Renal pelvis (tissue), 3 donors: Measurements from ENCODE around the gene PKP3. TPM values are rescaled to one million over a fixed set of nuclear protein-coding genes. Genes with fewer than 3 reads are reported as not detected.

ENCODE experiments used
- polyA plus RNA-seq, 3 donors: library from polyadenylated mRNA; unstranded; fragments of 120-200 nt; gene quantifications; one replicate each; pipeline ENCODE4 v1.2.1, GENCODE V29; 2013; ENCODE audit not compliant: insufficient read length in 3 of 3

Gene PKP3
- polyA plus RNA-seq, 3 donors = 6.5 to 7.0 (median 6.7) TPM

Other genes with a start within 250 kb of the PKP3 start
- 1 to 10 TPM in 2 of 3 donors, under 1 TPM in 1; 0.56 to 1.5 (median 1.3) TPM for gene SCGB1C1, start 201.1 kb upstream of the PKP3 start, polyA plus RNA-seq
- gene BET1L, start 186.8 kb upstream of the PKP3 start, polyA plus RNA-seq = 10 to 100 TPM; 46.2 to 51.5 (median 48.6) TPM
- gene RIC8A, start 186.5 kb upstream of the PKP3 start, polyA plus RNA-seq = 10 to 100 TPM; 82.3 to 91.5 (median 90.5) TPM
- gene SIRT3, start 157.9 kb upstream of the PKP3 start, polyA plus RNA-seq = 10 to 100 TPM; 30.6 to 42.3 (median 38.4) TPM
- gene PSMD13, start 157.2 kb upstream of the PKP3 start, polyA plus RNA-seq = 100 to 1,000 TPM; 123 to 167 (median 143) TPM
- gene NLRP6, start 115.8 kb upstream of the PKP3 start, polyA plus RNA-seq = under 1 TPM; 0.40 to 0.86 (median 0.47) TPM
- gene PGGHG, start 105.1 kb upstream of the PKP3 start, polyA plus RNA-seq = 10 to 100 TPM; 21.5 to 27.7 (median 22.2) TPM
- under 1 TPM; 0.23 to 0.87 (median 0.62) TPM for gene IFITM5, start 94.7 kb upstream of the PKP3 start, polyA plus RNA-seq
- gene IFITM2, start 86.4 kb upstream of the PKP3 start, polyA plus RNA-seq = 100 to 1,000 TPM; 212 to 269 (median 215) TPM
- gene IFITM1, start 80.2 kb upstream of the PKP3 start, polyA plus RNA-seq = 10 to 100 TPM; 32.2 to 44.9 (median 33.7) TPM
- gene IFITM3, start 73.3 kb upstream of the PKP3 start, polyA plus RNA-seq = 100 to 1,000 TPM; 359 to 402 (median 395) TPM
- 10 to 100 TPM; 77.7 to 93.4 (median 87.2) TPM for gene B4GALNT4, start 24.7 kb upstream of the PKP3 start, polyA plus RNA-seq
- 10 to 100 TPM; 49.6 to 61.7 (median 61.5) TPM for gene SIGIRR, start 20.8 kb downstream of the PKP3 start, polyA plus RNA-seq
- gene ANO9, start 47.8 kb downstream of the PKP3 start, polyA plus RNA-seq = 10 to 100 TPM; 11.2 to 17.4 (median 14.2) TPM
- 10 to 100 TPM; 40.0 to 44.9 (median 41.2) TPM for gene PTDSS2, start 56.1 kb downstream of the PKP3 start, polyA plus RNA-seq
- gene RNH1, start 113.0 kb downstream of the PKP3 start, polyA plus RNA-seq = 100 to 1,000 TPM in 2 of 3 donors, 10 to 100 TPM in 1; 99.2 to 115 (median 110) TPM
- 10 to 100 TPM; 48.3 to 62.5 (median 56.2) TPM for gene HRAS, start 141.4 kb downstream of the PKP3 start, polyA plus RNA-seq
- gene LRRC56, start 143.3 kb downstream of the PKP3 start, polyA plus RNA-seq = 1 to 10 TPM; 5.4 to 6.4 (median 5.5) TPM
- 1 to 10 TPM; 4.2 to 4.9 (median 4.6) TPM for gene LMNTD2, start 166.5 kb downstream of the PKP3 start, polyA plus RNA-seq
- 10 to 100 TPM; 58.0 to 66.3 (median 64.5) TPM for gene RASSF7, start 166.8 kb downstream of the PKP3 start, polyA plus RNA-seq
- gene PHRF1, start 182.3 kb downstream of the PKP3 start, polyA plus RNA-seq = 10 to 100 TPM; 26.8 to 30.4 (median 28.3) TPM
- gene IRF7, start 221.7 kb downstream of the PKP3 start, polyA plus RNA-seq = 10 to 100 TPM; 11.0 to 11.7 (median 11.2) TPM
- 10 to 100 TPM; 42.6 to 56.2 (median 47.7) TPM for gene CDHR5, start 230.7 kb downstream of the PKP3 start, polyA plus RNA-seq
- 1 to 10 TPM in 2 of 3 donors, under 1 TPM in 1; 0.87 to 2.3 (median 2.3) TPM for gene SCT, start 233.0 kb downstream of the PKP3 start, polyA plus RNA-seq
- 1 to 10 TPM; 3.8 to 5.4 (median 4.2) TPM for gene DRD4, start 243.1 kb downstream of the PKP3 start, polyA plus RNA-seq